K562 (cell line): Measurements from ENCODE around the gene MAP4K4. TPM values are rescaled to one million over a fixed set of nuclear protein-coding genes. Genes with fewer than 3 reads are reported as not detected.

Experiments
- ATAC-seq: fragments of 200-7000 bp; cut with Tn5 transposase; 3 replicates; pipeline ENCODE4 v1.9.1; 2020; ENCODE audit warnings: moderate library complexity
- BruUV-seq: library from RNA; stranded (reverse); fragments of 400-500 nt; replicated peaks from 2 replicates; lab custom pipeline; 2021; lab: Mats Ljungman, UMichigan
- CTCF ChIA-PET: fragments of 300-600 bp; formaldehyde crosslinking; extraction: SDS; loops from one replicate; lab custom pipeline; 2021; ENCODE audit warnings: low intra/inter-chr PET ratio; lab: Yijun Ruan, JAX
- POLR2A ChIA-PET: fragments of 300-600, 350-650 bp; sonication (Branson Sonifier 250); formaldehyde crosslinking; extraction: SDS; loops from one replicate; lab custom pipeline; 2021; ENCODE audit warnings: antibody characterized with exemption, inconsistent platforms; lab: Yijun Ruan, JAX
- DNase-seq, 4 experiments: peaks; one replicate each; pipeline versions ENCODE4 v3.0.0 to v3.0.0-alpha.2; 2011 to 2018; ENCODE audit warnings: low spot score in 3 of 4, mixed read lengths in 3 of 4; ENCODE audit errors: extremely low read depth in 1 of 4
- FAIRE-seq: peaks from 2 replicates; lab custom pipeline; 2011; peaks lifted over from hg19 to GRCh38; lab: Jason Lieb, UNC
- H2AFZ ChIP-seq: 2 replicates; pipeline ENCODE4 v1.6.0; 2011; ENCODE audit warnings: low read depth, low read length, control low read depth, inconsistent platforms
- H3K27ac ChIP-seq: fragments of 200-600 bp; 3 replicates; pipeline ENCODE4 v1.8.0; 2011; ENCODE audit warnings: low read depth, mild to moderate bottlenecking, control low read depth, inconsistent platforms, low read length, moderate library complexity, mixed read lengths; ENCODE audit errors: extremely low read depth
- H3K27me3 ChIP-seq, 2 experiments: fragments of 300-600 bp in 1 of 2; 2 replicates in 1 of 2; 3 replicates in 1 of 2; pipeline versions ENCODE4 v1.6.0 to v1.8.0; 2011; ENCODE audit warnings: inconsistent platforms in 2 of 2, low read length in 2 of 2, mild to moderate bottlenecking in 1 of 2, mixed read lengths in 1 of 2, moderate library complexity in 1 of 2; ENCODE audit not compliant: control insufficient read depth in 2 of 2, insufficient read depth in 2 of 2
- H3K36me3 ChIP-seq: fragments of 300-600 bp; 3 replicates; pipeline ENCODE4 v1.8.0; 2011; ENCODE audit warnings: mild to moderate bottlenecking, low read length, inconsistent platforms; ENCODE audit not compliant: control insufficient read depth, insufficient read depth
- H3K4me1 ChIP-seq, 2 experiments: fragments of 200-600 bp in 1 of 2; replicated peaks in 1 of 2; 2 replicates in 1 of 2; 3 replicates in 1 of 2; pipeline versions ENCODE4 v1.5.1 to v1.8.0; 2011; ENCODE audit warnings: inconsistent platforms in 2 of 2, low read length in 2 of 2, mild to moderate bottlenecking in 1 of 2, mixed read lengths in 1 of 2, moderate library complexity in 1 of 2; ENCODE audit not compliant: control insufficient read depth in 2 of 2, insufficient read depth in 2 of 2
- H3K4me2 ChIP-seq: 2 replicates; pipeline ENCODE4 v1.6.1; 2011; ENCODE audit warnings: low read length, control low read depth, inconsistent platforms, mixed read lengths; ENCODE audit not compliant: insufficient read depth
- H3K4me3 ChIP-seq: fragments of 200-600 bp; sonication (generic), shearing (Covaris generic); 2 replicates; pipeline ENCODE4 v1.5.1; 2016; ENCODE audit warnings: control low read depth, inconsistent platforms
- H3K79me2 ChIP-seq: fragments of 200-600 bp; 3 replicates; pipeline ENCODE4 v1.8.0; 2011; ENCODE audit warnings: low read length, inconsistent platforms; ENCODE audit not compliant: control insufficient read depth, insufficient read depth
- H3K9ac ChIP-seq, 2 experiments: 2 replicates each; pipeline versions ENCODE4 v1.6.0 to v1.6.1; 2011; ENCODE audit warnings: low read depth in 2 of 2, low read length in 2 of 2, control low read depth in 1 of 2, inconsistent platforms in 1 of 2, mild to moderate bottlenecking in 1 of 2, mixed read lengths in 1 of 2; ENCODE audit not compliant: insufficient read depth in 1 of 2
- H3K9me1 ChIP-seq: one replicate; pipeline ENCODE4 v1.6.0; 2011; ENCODE audit warnings: inconsistent platforms, mild to moderate bottlenecking, low read length, moderate library complexity; ENCODE audit not compliant: control insufficient read depth, insufficient read depth
- H3K9me3 ChIP-seq: replicated peaks from 2 replicates; pipeline ENCODE4 v1.5.1; 2011; ENCODE audit warnings: low read depth, low read length, inconsistent platforms; ENCODE audit not compliant: control insufficient read depth, insufficient read depth
- H4K20me1 ChIP-seq: replicated peaks from 2 replicates; pipeline ENCODE4 v1.6.1; 2011; ENCODE audit warnings: low read length, inconsistent platforms, mixed read lengths; ENCODE audit not compliant: control insufficient read depth, insufficient read depth
- C11orf30 ChIP-seq: fragments of 450-650 bp; IDR thresholded peaks from 2 replicates; pipeline ENCODE4 v1.6.1; 2016; ENCODE audit warnings: low read depth, mild to moderate bottlenecking
- CHD4 ChIP-seq: fragments of 200-600 bp; sonication (generic); IDR thresholded peaks from 3 replicates; pipeline ENCODE4 v1.6.1; 2012; ENCODE audit warnings: low read depth, mild to moderate bottlenecking, mixed read lengths, low read length, inconsistent platforms; ENCODE audit not compliant: insufficient read depth, insufficient replicate concordance, poor library complexity, severe bottlenecking
- HNRNPUL1 ChIP-seq: fragments of 200-400 bp; formaldehyde crosslinking; IDR thresholded peaks from 2 replicates; pipeline ENCODE4 v1.6.1; 2017; ENCODE audit warnings: low read length
- ZBTB17 ChIP-seq: fragments of 450-650 bp; formaldehyde crosslinking; IDR thresholded peaks from 2 replicates; pipeline ENCODE4 v1.4.0; 2020; ENCODE audit warnings: mild to moderate bottlenecking
- ZNF408 ChIP-seq: fragments of 250-450 bp; sonication (Bioruptor Pico); IDR thresholded peaks from 2 replicates; pipeline ENCODE4 v1.4.0; 2020; ENCODE audit warnings: low read depth, mild to moderate bottlenecking, moderate library complexity
- ZNF707 ChIP-seq: fragments of 250-450 bp; sonication (Bioruptor Pico); conservative IDR thresholded peaks from 2 replicates; pipeline ENCODE4 v1.8.0; 2022; ENCODE audit warnings: inconsistent platforms, mild to moderate bottlenecking, moderate library complexity
- WGBS: fragments of 100-300 bp; shearing (Covaris generic); methylation state at CpG from one replicate; pipeline ENCODE4 v1.1.6; 2016; ENCODE audit warnings: low coverage, mixed read lengths; ENCODE audit not compliant: insufficient coverage; ENCODE audit errors: missing lambda C conversion rate; 5-methylcytosine and 5-hydroxymethylcytosine counted together
- in situ Hi-C: fragments of 300-500 bp; cut with MboI; formaldehyde crosslinking; loops from 4 replicates; pipeline ENCODE4 v1.15.0; 2018; ENCODE audit warnings: inconsistent platforms, mixed read lengths
- intact Hi-C: fragments of 100-400 bp; cut with micrococcal nuclease; formaldehyde crosslinking; loops from 2 replicates; pipeline ENCODE4 v1.14.2; 2022
- polyA plus RNA-seq, 8 experiments: library from polyadenylated mRNA; depleted of rRNA in 4 of 8; stranded (reverse) in 5 of 8; unstranded in 3 of 8; fragments of >200 nt; fragmentation: Nextera tagmentation in 2 of 8; fragmentation: Illumina TruSeq in 1 of 8; extraction: Ambion mirVana in 2 of 8; extraction: Trizol in 1 of 8; gene quantifications; 2 replicates each; pipeline versions ENCODE4 v1.2.1 to v1.2.3, GENCODE V29; 2011 to 2014; ENCODE audit warnings: inconsistent platforms in 1 of 8, missing spikeins in 1 of 8
- total RNA-seq, 7 experiments: library from RNA; depleted of rRNA in 6 of 7; stranded (reverse); fragments of >200 nt in 6 of 7; fragmentation: Illumina TruSeq in 2 of 7; extraction: Trizol in 2 of 7; gene quantifications; 2 replicates each; pipeline versions ENCODE4 v1.2.1 to v1.2.3, GENCODE V29; 2011 to 2021; ENCODE audit warnings: low replicate concordance in 1 of 7

Gene MAP4K4
- total and polyA plus RNA-seq, 9 of the 15 experiments (the other 6 are each of a cell fraction or from before 2014, with no cell fraction given), result 7.6 to 76.4 (median 50.6) TPM

DNA sequence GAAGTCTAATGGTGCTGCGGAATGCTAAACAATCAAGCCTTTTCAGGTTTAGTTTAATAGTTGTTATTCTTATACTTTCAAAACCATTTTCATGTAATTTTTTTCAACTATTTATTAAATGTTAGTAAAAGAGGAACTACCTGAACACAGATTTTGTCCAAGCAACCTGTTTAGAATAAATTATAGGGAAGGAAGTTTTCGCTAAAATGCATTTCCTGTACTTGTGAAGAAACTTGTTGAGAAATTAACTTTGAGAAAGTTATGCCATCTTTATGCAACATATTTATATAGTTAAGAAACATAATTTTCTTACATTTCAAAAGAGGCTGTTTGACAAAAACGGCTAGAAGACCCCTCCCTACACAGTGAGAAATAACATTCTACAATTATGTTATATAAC, 16.6 kb downstream of the MAP4K4 start:
- no peak overlapping the region for H3K4me2 ChIP-seq
- no peak for DNase-seq
- H3K79me2 ChIP-seq, result peaks cover 78% of the 10 kb centered on the region
- H3K27me3 ChIP-seq, result no peaks in the 10 kb centered on the region
- H3K36me3 ChIP-seq, result no peaks in the 10 kb centered on the region
- BruUV-seq, result no TSS peak
- no peak overlapping the region for H3K4me3 ChIP-seq
- no peaks in the 10 kb centered on the region for H3K9me3 ChIP-seq
- in situ Hi-C loops (no loop called here), intact Hi-C loops (no loop called here)
- POLR2A ChIA-PET, result no interaction called here
- no peak overlapping the region for H3K9ac ChIP-seq
- no peak for TF ChIP-seq ZNF408
- no peak for TF ChIP-seq ZBTB17
- TF ChIP-seq HNRNPUL1, result no peak
- TF ChIP-seq CHD4, result no peak
- no peak for TF ChIP-seq ZNF707
- TF ChIP-seq C11orf30, result no peak
- H3K27ac ChIP-seq, result no peak overlapping the region
- H3K9me1 ChIP-seq, result peaks cover 4% of the 10 kb centered on the region
- peaks cover 0 to 19% of the 10 kb centered on the region in 2 experiments; a peak in 2 of 5 replicates for H3K4me1 ChIP-seq
- FAIRE-seq, result no peak
- CTCF ChIA-PET, result no interaction called here
- peaks cover 17% of the 10 kb centered on the region; the same call in 1 of the 2 replicates for H4K20me1 ChIP-seq
- 74% methylated on average over 3 of the region's 3 CpGs for WGBS
- H2AFZ ChIP-seq, result no peak overlapping the region
- no peak for ATAC-seq
